GM21360 (cell line): ENCODE measurements around the gene STRIP2.
"Not testable (repeated sequence)": the region's sequence is repeated elsewhere in the genome, so short reads cannot be mapped to it uniquely, and the experiment has no call there.

Source experiments
- ATAC-seq: cut with Tn5 transposase; IDR thresholded peaks from one replicate; pipeline ENCODE4 v1.9.1; 2021; ENCODE audit warnings: mild to moderate bottlenecking, moderate library complexity; ENCODE audit not compliant: unreplicated experiment

The STRIP2 gene

DNA sequence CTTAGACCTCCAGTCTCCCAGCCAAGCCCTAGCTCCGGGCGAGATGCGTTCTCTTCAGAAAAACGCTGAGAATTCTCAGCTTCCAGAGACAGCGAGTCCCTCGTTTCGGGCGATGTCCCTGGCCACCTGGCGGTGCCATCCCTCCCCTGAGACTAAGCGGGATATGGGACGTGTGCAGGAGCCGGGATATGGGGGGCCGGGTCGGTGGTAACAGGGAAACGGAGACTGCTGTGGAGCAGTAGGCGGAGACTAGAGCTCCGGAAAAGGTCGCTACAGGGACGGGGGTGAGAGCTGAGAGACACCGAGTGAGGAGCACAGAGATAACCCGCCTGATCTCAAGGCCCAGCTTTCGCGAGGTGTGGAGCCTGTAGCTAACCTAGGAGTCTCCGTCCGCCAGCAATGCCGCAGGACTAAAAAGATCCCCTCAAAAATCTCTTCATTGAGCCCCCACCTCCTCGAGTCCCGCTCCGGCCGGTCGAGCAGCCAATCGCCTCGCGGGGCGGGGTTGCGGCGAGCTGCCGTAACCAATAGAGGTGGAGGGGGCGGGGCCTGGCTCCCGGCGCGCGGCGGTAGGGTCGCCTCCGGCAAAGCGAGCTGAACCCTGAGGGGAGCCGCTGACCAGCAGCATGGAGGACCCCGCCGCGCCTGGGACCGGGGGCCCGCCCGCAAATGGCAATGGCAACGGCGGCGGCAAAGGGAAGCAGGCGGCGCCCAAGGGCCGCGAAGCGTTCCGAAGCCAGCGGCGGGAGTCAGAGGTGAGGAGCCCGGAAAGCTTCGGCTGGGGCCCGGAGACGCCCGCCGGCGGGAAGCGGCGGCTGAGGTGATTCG lies at the start of gene STRIP2:
Gene STRIP2 (plus strand): TSS at position 586 of the 828 bp plus-strand sequence. CDS start 41 bp downstream, at position 627.
- ATAC-seq: peak; percentile 97

- no peak for ATAC-seq
Observed at GRCh38 chr7:129385116-129385515, 49.1 kb upstream of the STRIP2 start.

- ATAC-seq: no peak
Observed at GRCh38 chr7:129385598-129385997, 48.6 kb upstream of the STRIP2 start.

DNA sequence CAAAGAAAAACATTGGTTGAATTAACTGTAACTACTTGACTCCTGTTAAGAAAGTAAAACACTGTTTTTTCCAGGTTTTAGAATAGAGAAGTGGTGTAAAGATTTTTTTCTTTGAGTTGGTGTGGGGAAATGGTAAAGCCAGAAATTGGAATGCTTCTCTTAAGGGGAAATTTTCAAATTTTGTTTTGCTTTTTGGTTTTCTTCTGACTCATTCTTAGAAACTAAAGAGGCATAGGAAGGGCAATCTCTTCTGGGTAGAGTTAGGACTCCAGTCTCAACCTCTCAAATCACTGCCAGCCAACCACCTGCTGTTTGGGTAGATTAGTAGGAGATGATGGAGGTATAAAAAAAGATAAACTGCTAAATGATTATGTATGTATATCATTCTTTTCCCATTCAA lies 47.7 kb upstream of the STRIP2 start:
- ATAC-seq: no peak

- ATAC-seq: no peak
Observed at GRCh38 chr7:129387537-129387936, 46.7 kb upstream of the STRIP2 start.

GRCh38 chr7:129388333-129389098 lies 45.7 kb upstream of the STRIP2 start:
- ATAC-seq: no peak

- ATAC-seq: no peak
Observed at GRCh38 chr7:129389829-129390228, 44.4 kb upstream of the STRIP2 start.

DNA sequence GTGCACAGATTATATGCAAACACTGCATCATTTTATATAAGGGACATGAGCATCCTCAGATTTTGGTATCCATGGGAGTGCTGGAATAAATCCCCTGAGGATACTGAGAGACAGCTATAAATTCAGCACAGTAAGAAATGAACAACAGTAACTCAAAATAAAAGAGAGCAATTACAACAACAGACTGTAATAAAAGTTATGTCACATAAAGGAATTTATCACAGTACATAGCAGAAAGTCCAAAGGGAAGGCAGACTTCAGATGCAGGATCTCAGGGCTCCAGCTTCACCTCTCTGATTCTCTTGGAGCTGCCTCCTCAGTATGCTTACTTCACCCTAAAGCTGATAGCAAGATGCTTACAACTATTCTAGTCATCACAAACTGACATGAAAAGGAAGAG lies 43.9 kb upstream of the STRIP2 start:
- ATAC-seq: no peak

- no peak for ATAC-seq
Observed at GRCh38 chr7:129391546-129392171, 42.6 kb upstream of the STRIP2 start.

GRCh38 chr7:129393255-129393654 lies 41.0 kb upstream of the STRIP2 start:
- ATAC-seq: no peak

GRCh38 chr7:129394101-129394500 lies 40.1 kb upstream of the STRIP2 start:
- no peak for ATAC-seq

DNA sequence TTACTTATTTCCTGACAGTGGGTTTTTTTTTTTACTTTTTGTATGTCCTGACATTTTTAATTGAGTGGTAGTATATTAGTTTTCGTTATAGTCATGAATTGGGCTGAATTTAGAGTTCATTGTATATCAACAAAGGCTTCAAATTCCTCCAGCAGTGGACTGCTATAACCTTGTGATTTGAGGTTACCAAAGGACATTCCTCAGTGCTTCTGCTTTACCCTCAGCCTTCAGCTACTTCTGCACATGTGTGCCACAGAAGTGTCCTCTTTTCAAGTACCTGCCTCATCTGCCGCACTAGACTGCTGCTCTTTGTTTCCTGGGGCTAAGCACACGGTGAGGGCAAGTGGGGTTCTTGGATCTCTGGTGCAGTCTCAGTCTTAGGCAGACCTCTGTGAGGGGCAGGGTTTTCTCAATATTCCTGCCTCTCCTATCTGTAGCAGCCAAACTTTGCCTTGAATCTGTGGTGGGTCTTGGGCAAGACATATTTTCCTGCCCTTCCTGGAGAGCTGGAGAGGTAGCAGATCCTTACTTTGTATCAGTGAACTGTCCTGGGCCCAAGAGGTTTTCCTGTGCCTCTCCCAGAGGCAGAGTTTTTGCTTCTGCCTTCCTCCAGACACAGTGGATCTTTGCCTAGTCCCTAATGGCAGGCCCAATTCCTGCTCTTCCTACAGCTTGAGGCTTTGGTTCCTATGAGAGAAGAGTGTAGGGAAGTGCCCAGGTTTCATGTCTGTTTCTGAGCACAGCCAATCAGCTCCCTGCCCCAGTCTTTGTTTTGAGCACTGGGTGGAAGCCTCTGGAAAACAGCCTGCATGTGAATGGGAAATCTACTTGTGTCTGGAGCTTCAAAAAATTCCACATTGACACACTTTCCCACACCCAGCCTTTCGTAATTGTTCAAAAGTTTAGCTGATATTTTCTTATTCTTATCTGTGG lies 39.0 kb upstream of the STRIP2 start:
- no peak for ATAC-seq

GRCh38 chr7:129401228-129401966 lies 32.8 kb upstream of the STRIP2 start:
- ATAC-seq: no peak

DNA sequence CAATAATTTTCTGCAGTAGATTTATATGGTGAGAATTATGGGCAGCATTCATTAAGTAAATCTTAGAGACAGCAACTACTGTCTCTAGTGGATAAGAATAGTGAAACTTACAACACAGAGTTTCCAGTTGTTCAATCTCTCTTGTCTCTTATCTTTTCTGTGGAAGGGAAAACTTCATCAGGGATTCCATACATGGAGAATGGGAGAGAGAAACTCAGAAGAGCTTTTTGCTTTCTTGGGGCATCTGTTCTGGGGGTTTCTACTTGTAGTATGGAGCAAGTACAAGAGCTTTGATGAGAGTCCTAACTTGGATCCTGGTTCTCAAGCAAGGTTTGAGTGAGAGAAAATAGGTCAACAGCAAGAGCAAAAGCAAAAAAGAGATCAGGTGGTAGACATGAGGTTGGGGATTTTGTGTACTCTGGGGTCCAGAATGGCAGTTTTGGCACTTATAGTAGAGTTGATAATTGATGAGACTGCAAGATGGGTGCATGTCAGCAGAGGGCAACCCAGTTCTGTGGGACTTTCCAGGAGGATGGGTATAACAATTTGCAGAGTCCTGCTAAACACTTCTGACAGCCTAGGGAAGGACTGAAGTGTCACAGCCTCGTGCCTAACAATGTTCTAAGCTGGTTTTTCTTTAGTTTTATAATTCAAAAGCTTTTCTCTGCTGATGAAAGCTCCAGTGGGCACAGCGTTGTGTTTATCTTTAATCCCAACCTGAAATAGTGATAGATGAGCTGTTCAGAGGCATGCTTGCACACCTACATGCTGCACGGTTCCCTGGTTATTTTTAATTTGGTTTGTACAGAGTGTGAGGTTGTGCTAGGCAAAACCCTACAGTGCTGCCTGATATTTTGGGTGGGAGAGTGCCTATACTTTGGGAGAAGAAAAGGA lies 32.0 kb upstream of the STRIP2 start:
- ATAC-seq: no peak

GRCh38 chr7:129405527-129405926 lies 28.7 kb upstream of the STRIP2 start:
- no peak for ATAC-seq

DNA sequence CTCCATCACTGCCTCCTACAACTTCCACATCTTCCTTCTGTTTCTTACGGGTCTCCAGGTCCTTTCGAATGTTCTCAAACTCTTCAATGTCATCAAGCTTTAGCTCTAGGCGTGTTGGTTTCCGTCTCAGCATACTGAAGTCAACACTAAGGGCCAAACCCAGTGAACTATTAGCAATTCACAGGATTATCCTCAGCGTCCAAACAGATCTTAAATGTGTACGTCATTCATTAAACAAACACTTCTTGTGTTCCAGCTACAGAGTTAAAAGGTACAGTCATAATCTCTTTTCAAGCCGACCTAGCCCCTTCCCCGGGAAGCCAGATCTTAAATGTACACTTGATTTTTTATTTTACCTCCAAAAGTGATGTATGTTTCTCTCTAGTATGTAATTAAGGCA lies 24.0 kb upstream of the STRIP2 start:
- ATAC-seq: not testable (repeated sequence)

- no peak for ATAC-seq
Observed at GRCh38 chr7:129412501-129412900, 21.7 kb upstream of the STRIP2 start.

GRCh38 chr7:129417073-129417472 lies 17.2 kb upstream of the STRIP2 start:
- ATAC-seq: no peak

DNA sequence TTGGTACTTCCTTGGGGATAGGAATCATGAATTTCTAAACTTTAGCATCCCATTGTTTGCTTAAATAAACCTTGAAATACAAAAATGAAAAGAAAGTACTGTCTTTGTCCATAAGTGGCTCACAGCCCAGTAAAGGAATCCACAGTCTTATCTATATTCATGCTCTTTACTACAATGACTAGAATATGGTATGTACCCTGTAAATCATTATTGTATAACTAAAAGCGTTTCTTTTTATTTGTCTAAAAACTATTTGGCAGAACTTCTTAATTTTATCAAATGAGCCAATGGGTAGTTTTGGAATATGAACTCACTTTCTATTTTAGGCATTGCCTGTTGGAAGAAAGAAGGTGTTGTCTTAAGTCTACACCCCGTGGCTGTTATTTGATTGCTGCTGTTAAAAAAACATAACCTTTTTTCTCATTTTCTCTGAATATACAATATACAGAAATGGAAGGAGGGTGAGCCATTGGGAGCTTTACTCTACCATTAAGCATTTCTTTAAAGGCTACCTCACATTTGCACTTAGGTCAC lies 12.4 kb upstream of the STRIP2 start:
- ATAC-seq: no peak
